GM19240 (cell line): ENCODE data around the gene M1AP.

ENCODE experiments used
- DNase-seq: peaks from one replicate; pipeline ENCODE4 v3.0.0; 2011; ENCODE audit warnings: low spot score; ENCODE audit not compliant: insufficient read length

The M1AP gene

DNA sequence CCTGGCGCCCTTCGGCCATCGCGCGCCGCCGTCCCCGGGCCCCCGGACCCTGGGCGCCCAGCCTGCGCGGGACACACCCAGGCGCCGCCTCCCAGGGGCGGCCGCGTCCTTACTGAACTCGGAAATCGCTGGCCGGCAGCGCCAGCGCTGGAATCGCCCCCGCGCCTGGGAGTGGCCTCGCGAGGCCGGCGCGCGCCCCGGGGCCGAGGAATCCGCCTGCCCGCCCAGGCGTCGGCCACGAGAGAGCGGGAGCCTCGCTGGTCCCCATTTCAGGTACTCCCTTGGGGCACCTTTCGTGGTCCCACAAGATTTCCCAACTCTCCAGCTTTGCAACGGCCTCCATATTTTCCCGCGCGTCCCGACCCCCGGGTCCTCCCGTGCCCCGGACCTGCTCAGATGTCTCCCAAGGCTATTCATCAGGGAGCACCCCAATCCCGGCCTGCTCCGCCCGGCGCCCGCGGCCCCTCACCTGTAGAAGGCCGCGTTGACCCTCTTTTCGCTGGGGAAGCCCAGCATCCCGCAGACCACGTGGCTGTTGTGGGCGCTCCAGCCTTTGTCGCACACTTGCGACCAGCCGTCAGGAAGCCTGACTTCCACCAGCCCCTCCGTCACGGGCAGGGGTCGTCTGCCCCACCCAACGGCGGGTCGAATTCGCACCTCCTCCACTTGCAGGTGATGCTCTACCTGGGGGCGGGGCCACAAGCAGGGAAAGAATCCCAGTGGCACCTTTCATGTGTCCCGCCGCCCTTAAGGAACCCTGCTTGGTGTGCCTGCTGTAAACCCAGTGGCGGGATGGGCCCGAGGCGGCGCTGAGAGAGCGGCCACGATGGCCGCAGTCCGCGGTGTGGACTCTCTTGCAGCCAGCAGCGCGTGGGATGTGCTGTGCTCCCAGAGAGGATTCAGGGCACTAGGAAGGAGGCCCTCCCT lies 99.0 kb downstream of the M1AP start:
- no peak for DNase-seq

DNA sequence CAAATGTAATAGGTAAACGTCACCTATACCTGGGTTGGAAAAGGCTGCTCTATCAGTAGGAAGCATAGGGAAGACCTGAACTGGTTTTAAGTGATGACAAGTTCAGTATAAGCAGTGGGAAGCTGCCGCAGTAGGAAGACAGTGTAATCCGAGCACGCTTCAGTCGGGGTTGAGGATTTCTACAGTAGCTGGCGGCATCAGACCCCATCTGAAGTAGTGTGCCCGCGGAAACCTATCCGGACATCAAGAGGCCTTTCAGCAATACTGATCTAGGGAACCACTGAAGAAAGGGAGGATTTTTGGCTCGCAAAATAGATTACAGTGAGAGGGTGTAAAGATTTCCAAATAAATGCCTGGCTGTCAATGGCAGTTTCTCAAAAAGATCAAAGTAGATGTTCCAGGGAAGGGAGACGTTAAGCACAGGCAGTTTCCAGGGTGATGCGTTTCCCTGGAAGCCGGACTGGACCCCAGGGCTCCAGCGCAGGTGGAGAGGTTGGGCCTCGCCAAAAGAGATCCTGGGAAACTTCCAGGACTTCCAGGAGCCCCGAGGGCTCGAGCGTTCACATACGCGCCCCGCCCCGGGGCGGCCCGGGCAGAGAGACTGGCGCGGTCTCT lies 99.7 kb downstream of the M1AP start:
- no peak for DNase-seq

DNA sequence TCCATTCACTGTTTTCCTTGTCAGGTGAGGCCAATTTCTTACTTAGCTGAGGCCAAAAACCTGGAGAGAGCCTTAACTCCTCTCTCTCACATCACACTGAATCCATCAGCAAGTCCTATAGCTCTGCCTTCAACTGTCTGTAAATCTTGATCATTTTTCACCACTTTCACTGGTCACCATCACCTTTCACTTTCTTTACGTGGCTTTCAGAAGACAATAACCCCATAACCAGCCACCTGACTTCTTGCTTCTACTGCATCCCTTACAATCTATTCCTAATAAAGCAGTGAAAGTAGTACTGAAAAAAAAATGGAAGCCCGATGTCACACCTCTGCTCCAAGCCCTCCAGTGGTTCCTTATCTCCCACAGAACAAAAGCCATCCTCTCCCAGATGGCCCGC lies 102.1 kb downstream of the M1AP start:
- DNase-seq: no peak

GRCh38 chr2:74544634-74545033 lies 103.5 kb downstream of the M1AP start:
- no peak for DNase-seq

GRCh38 chr2:74542978-74543377 lies 105.2 kb downstream of the M1AP start:
- no peak for DNase-seq

- no peak for DNase-seq
Measured at GRCh38 chr2:74540291-74540690, 107.8 kb downstream of the M1AP start.

- DNase-seq: no peak
Measured at GRCh38 chr2:74538881-74539339, 109.2 kb downstream of the M1AP start.

GRCh38 chr2:74537140-74537539 lies 111.0 kb downstream of the M1AP start:
- DNase-seq: no peak

- DNase-seq: no peak
Measured at GRCh38 chr2:74536166-74536950, 111.8 kb downstream of the M1AP start.

DNA sequence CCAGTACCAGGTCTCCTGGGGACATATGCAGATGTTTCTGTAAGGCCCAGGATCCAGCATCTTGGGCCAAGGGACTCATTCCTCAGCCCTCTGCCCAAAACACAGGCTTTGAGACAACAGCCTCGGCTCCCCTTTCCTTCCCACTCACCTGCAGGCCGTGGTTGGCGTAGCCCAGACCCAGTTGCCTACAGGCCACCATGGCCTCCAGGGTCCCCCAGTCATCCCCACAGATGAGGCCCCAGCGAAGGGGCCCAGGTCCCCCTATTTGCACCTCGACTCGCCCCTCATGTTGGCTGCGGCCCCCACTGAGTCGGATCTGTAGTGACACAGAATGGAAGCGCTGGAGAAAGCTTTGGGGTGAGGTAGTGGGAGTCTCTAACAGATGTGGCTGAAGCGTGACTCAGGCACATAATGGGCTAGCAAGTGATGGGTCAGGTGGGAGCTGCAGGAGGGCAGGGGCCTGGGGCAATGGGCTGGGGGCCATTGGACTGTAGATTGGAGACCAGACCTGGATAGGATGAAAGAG lies 112.6 kb downstream of the M1AP start:
- no peak for DNase-seq

DNA sequence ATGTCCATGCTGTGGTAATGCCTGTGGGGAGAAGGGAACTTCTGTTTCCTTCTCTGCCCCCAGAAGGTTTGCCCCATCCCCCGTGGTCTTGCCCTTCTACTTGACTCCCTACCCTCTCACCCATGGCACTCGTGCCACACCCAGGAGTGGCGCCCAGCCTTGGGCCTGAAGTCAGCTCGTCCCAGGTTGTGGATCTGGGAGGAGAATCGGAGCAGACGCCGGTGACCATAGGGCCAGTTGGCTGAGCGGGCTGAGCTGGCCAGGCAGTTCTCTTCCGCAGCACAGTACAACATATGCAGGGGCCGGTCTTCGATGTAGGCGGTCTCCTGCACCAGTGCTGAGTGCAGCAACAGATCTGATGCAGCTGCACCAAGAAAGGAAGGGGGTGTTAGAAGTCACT lies 113.7 kb downstream of the M1AP start:
- DNase-seq: no peak

DNA sequence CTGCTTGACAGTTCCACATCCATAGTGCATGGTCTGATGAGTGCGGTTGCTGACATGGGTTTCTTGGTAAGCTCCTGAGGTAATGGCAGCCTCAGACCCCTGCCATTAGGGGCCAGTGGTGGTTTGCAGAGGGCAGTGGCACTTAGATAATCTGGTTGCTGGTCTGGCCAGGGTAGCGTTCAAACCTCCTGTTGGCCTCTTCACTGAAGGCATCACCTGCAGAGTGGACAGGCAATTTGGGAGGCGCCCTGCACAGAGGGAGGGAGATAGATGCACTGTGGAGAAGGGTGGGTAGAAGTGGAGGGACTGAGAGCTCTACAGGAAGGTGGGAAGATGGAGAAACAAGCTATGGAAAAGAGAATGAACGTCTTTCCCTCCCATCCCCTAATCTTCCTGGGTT lies 114.7 kb downstream of the M1AP start:
- DNase-seq: no peak

DNA sequence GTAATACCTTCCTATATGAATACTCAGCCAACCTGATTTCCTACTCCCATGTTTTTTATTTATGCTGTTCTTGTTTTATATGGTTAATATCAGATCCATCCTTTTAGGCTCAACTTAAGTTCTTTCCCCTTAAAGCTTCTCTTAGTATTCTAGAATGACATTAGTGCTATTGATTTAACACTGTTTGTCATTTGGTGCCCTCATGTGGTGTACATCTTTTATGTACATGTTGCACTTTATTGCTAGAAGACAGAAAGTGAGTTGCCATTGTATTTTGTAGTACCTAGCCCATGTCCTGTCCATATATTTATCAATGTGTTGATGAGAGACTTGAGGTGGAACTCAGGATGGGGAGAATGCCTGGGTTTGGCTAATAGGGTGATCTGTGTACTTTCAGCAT lies 115.9 kb downstream of the M1AP start:
- DNase-seq: no peak

DNA sequence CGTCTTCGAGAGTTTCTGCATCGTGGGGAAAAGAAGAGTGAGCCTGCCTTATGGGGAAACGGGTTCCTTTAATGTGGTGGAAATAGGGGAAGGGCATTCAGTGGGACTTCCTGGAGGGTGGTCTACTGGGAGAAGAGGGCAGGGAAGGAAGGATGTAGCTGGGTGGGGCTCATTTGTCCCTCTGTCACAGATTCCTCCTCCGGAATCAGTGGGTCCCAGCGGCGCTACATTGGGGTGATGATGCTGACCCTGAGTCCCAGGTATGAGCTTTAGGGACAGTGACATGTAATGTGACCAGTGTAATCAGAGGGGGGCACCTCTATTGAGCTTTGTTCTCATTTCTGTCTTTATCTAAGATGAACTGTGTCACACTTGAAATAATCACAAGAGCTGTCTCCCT lies 116.5 kb downstream of the M1AP start:
- DNase-seq: no peak

DNA sequence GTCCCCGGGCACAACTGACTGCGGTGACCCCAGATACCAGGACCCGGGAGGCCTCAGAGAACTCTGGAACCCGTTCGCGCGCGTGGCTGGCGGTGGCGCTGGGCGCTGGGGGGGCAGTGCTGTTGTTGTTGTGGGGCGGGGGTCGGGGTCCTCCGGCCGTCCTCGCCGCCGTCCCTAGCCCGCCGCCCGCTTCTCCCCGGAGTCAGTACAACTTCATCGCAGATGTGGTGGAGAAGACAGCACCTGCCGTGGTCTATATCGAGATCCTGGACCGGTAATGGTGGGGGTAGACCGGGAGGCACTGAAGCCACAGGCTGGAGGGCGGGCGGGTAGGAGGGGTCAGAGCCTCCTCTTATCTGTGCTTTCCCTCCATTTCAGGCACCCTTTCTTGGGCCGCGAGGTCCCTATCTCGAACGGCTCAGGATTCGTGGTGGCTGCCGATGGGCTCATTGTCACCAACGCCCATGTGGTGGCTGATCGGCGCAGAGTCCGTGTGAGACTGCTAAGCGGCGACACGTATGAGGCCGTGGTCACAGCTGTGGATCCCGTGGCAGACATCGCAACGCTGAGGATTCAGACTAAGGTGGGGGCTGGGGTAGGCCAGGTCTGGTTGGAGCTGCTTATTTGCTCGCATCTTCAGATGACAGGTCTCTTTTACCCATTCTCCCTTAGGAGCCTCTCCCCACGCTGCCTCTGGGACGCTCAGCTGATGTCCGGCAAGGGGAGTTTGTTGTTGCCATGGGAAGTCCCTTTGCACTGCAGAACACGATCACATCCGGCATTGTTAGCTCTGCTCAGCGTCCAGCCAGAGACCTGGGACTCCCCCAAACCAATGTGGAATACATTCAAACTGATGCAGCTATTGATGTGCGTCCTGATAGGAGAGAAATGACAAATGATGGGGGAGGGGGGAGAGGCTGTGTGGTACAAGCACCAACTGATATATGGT lies 117.6 kb downstream of the M1AP start:
- DNase-seq: peak; percentile 79

DNA sequence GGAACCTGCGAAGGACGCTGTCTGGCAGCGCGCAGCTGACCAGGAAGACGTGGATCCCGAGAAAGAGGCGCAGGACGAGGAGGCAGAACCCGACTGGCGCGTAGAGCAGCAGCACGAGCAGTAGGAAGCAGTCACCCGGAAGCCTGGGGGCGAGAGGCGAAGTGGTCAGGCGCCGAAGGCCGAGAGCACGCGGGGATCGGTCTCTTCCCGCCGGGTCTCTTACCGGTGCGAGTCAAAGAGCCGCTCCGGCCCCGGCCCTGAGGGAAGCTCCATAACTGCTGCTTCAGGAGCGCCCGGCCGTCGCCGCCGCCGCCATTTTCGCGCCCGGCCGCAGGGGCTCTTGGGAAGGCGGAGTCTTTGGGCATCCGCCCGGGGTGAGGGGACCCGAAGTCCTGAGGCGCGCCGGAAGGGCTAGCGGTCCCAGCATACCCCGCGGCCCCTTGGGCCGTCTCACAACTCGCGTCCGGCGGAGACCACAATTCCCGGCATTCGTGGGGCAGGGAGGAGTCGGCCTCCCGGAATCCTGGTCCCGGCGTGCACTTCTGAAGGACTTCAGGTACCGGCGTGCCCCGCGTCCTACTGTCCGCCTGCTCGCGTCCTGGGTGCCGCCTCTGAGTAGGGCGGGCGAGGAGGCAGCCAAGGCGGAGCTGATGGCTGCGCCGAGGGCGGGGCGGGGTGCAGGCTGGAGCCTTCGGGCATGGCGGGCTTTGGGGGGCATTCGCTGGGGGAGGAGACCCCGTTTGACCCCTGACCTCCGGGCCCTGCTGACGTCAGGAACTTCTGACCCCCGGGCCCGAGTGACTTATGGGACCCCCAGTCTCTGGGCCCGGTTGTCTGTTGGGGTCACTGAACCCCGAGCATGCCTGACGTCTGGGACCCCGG lies 118.5 kb downstream of the M1AP start, which contains the start of the genes AUP1 and HTRA2:
Gene AUP1 (minus strand): TSS at position 350 of the 882 bp plus-strand sequence. CDS start 77 bp downstream, at position 273.
Gene HTRA2 (plus strand): TSS at position 577 of the 882 bp plus-strand sequence. CDS start 74 bp downstream, at position 651.
- DNase-seq: peak; percentile 96

- DNase-seq: no peak
Measured at GRCh38 chr2:74528600-74529356, 119.4 kb downstream of the M1AP start.

- no peak for DNase-seq
Measured at GRCh38 chr2:74527741-74528140, 120.4 kb downstream of the M1AP start.
